Islet of Langerhans (tissue), 1 donor: Measurements from ENCODE around the gene ZNF185.

Experiments
- FAIRE-seq: peaks from one replicate; lab custom pipeline; 2011; peaks lifted over from hg19 to GRCh38; lab: Jason Lieb, UNC

ZNF185 gene

DNA sequence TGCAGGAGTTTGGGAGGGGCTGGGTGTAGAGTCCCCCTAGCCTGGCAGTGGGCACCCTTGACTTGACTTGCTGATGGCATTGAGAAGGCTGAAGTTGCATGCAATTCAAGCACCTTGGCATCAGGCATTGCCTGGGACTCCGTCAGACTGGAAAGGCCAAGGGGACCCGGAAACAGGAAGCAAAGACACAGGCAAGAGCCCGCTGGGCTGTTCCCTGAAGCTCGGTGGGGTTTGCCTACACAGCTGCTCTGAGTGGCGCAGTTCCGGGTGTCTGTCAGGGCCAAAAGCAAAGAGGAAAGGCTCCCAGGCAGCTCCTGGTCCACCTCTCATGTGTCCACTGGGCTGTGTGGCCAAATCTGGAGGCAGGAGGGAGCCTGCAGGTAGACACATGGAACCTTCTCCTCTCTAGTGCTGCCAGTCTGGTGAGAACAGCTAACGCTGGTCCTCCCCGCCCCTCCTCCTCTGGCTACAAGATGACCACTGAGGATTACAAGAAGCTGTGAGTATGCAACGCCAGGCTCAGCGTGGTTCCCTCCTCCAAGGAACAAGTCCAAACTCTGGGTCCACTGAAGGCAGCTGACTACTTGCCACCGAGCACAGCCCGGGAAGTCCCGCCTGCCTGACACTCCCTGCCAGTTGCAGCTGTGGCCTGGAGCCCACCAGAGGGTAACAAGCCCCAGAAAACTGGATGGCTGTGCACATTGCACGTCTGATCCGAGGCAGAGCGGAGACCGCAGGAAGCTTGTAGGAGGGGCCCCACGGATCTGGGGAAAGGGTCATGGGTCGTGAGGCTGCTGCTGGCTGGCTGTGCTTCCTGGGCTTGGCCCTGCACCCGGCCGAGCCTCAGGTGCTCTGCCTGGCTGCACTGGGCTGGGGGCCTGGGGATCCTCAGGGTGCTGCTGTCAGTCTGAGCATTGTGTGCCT lies 20.1 kb downstream of the ZNF185 start:
- FAIRE-seq = no peak

DNA sequence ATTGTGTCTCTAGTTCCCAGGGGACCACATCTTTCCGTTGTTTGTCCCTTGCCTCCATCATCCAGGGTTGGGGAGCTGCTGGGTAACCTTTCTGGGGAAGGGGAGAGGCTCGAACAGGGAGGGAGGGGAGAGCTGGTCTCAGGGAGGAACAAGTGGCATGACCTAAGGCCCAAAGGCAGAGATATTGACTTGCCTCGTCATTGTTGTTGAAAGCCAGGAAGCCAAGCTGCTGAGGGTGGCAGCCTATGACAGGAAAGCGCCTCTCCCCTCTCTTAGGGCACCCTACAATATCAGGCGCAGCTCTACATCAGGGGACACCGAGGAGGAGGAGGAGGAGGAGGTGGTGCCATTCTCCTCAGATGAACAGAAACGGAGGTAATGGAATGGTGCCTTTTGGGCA lies 20.8 kb downstream of the ZNF185 start:
- no peak for FAIRE-seq

DNA sequence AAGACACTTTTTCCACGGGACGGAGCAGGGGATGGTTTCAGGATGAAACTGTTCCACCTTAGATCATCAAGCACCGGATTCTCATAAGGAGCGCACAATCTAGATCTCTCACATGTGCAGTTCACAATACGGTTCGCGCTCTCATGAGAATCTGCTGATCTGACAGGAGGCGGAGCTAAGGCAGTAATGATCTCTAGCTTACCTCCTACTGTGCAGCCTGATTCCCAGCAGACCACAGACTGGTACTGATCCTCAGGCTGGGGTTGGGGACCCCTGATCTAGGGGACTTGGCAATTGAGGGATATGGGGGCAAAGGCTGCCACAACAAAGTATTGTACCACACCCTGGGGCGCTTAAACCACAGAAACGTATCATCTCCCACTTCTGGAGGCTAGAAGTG lies 25.7 kb downstream of the ZNF185 start:
- no peak for FAIRE-seq

DNA sequence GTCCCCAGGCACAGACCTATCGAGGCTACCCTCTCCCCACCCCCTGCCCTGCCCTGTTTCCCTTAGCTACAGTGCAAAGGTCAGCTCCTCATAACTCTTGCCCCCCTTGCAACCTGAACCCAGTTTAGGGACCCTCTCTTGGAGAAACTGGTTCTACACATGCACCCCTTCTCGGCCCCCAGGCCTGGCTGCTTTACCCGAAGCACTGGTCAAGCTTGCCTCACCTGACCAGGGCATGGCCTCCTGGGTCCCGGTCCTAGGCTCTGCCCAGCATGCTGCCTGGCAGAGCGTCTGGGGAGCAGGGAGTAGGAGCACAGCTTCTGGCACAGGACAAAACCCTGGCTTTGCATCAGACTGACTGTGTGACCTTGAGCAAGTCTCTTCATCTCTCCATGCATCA lies 28.0 kb downstream of the ZNF185 start:
- no peak for FAIRE-seq

DNA sequence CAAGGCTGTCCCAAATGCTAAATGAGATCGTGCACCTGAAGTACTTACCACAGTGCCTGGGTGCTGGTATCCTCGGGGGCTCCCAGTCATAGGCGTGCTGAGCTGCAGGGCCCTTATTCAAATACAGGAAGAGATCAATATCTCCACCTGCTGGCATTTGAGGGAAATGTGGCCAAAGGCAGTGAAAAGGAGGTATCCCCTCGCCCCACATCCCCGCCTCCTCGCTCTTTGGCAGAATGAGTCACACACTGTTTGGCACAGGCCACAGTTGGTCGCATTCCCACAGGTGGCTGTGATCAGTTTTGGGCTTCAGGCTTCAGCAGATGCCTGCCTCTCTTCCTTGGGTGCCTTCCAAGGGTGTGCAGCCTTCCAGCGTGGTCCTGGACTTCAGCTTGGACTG lies 28.4 kb downstream of the ZNF185 start:
- FAIRE-seq = no peak

DNA sequence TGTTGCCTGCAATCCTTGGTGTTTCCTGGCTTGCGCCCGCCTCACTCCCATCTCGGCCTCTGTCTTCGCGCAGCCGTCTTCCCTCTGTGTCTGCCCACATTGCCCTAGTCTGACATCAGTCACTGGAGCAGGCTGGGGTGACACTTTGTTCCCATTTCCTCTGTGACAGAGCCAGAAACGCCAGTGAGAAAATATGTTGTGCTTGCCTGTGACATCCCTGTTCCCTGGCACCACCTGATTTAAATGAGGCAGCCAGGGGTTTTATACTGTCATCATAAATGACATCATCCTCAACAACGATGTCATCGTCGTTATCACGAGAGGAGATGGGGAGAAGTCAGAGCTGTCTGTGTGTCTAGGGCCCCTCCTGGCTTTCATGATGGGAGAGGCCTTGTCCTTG lies 29.1 kb downstream of the ZNF185 start:
- FAIRE-seq = no peak

DNA sequence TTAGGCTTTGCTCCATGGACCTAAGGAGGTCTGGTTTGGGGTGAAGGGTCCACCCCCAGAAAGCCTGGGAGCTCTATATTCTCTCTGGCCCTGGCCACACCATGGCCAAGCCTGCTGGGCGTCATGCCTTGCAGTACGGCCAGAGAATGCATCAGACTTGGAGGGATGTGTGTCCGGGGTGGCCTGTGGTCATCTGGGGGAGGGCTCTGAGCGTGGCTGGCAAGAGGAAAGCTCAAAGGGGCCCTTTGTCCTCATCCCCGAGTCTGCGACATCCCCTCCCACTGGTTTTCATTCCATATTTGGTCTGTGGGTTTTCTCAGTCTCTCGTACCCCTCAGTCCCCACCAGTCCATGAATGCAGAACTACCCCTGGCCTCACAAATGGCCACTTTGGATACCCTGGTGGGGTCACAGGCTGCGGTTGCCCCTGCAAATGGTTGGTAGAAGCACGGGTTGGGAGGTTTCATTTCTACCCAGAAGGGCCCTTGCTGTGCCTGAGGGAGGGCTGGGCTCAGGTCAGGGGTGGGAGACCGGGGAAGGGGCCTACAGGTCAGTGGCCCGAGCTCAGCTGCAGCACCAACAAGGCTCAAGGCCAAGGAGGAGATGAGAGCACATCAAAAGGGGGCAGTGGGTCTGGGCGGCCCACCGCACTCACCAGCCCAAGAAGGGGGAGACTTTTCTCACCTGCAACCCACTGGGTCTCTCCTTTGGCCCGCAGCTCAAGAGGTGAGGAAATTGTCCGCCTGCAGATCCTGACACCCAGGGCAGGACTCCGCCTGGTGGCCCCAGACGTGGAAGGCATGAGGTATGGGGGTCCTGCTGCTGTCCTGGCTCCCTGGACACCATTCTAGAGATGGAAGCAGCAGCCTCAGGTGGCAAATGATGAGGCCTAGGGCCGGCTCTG lies 30.2 kb downstream of the ZNF185 start:
- FAIRE-seq = no peak

DNA sequence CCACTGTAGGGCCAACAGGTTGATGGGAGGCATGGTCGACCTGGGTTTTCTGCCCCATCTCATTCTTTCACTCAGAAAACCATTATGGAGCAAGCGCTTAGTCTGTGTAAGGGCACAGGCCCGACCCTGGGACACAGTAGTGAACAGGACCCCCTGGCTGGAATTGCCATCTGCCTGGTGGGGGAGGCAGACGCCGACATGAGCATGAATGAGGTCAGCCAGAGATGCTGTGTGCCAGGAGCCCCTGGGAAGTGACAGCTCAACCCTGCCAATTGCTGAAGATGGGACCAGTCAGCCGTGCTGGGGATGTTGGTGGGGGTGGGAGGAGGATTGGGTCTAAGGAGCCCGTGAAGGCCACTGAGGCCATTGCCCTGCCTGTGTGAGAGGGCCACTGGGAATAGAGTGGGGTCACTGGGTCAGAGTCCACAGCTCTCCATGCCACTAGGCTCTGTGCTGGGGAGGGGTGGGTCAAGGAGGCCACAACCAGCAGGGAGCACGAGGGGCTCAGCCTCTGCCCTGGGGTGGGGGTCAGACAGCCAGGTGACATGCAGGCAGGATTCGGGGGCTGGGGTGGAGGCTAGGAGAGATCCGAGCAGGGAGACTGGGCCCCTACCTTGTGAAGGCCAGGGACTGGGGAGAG lies 31.0 kb downstream of the ZNF185 start:
- no peak for FAIRE-seq

DNA sequence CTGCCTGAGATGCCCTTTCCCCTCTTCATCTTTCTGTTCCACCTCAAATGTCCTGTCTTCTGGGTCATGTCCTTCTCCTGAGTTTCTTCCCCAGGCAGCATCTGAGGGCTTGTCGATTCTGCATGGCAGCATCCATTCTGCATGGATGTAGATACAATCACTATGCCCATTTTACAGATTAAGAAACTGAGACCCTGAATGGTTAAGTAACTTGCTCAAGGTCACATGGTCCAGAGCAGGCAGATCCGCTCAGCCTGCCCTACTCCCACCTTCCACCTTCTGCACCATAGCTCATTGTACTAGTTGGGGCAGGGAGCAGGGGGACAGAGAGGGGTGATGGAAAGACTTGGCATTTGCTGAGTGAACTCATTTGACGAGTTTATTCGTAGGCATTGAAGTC lies 32.0 kb downstream of the ZNF185 start:
- no peak for FAIRE-seq

DNA sequence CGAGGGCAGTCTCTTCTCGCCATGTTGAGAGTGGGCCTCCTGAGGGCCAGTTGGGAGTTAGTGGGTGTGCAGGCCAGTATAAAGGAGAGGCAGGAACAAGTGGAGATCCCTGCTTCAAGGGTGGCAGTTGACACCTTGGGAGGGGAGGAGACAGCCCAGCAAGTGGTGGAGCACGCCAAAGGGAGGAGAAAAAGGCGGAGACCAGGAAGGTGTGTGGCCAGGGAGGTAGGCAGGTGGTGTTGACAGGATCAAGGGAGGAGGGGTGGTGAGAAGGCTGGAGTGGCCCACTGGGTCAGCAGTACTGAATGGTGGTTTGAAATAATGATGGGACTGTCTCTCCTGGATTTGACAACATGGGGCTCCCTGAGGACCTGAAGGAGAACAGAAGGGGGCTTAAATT lies 32.6 kb downstream of the ZNF185 start:
- no peak for FAIRE-seq

DNA sequence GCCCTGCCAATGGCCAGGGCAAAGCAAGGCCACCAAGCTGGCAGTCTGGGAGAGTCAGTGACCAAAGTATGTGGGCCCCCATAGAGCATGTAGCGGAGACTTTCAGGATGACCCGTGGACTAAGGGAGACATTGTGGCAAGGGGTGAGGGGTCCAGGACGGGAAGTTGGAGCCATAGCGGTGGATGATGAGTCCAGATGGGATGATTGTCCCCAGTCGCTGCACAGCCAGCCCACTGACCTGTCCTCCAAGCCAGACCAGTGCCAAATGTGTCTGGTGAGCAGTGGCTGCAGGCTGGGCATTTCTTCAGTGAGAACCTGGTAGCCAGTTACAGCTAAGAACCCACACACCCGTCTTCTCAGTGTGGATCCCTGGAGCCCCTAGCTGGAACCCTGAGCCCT lies 34.3 kb downstream of the ZNF185 start:
- FAIRE-seq = no peak

DNA sequence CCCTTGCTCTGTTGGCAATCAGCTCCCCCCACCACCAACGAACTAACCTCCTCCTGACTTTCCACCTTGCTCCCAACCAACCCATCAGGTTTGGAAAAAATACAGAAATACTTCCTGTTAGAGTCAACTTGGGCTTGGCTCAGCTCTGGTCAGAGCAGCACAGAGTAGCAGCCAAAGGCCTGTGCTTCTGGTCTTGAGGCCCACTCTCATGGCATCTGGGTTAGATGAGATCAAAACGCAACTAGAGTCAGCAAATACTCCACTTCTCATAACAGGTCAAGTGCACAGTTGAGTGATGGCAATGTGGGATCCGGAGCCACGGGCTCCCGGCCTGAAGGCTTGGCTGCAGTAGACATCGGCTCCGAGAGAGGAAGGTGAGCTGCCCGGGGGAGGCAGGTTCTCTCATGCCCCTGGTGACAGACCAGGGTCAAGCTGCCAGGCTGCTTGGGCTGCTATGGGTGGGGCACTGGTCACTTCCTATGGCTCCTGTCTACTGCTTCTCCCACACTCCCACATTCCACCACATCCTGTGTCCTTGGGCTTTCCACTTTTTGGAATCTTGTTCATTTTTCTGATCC lies 34.8 kb downstream of the ZNF185 start:
- FAIRE-seq = no peak

DNA sequence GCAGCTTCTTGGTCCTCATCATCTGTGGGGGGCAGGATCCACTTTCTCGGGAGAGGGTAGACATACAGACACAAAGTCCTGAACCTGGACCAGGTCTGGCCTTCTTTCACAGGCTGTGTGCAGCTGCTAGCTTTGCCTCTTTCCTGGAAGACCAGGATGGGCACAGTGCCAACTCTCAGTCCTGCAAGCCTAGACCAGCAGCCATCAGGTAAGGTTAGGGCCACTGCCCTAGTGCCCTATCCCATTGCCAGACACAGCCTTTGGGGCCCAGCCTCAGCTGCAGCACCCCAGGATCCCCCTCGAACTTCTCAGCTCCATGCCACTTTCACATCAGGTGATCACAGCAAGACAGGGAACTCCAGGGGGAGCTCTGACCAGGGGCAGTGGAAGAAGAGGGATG lies 38.4 kb downstream of the ZNF185 start:
- no peak for FAIRE-seq

DNA sequence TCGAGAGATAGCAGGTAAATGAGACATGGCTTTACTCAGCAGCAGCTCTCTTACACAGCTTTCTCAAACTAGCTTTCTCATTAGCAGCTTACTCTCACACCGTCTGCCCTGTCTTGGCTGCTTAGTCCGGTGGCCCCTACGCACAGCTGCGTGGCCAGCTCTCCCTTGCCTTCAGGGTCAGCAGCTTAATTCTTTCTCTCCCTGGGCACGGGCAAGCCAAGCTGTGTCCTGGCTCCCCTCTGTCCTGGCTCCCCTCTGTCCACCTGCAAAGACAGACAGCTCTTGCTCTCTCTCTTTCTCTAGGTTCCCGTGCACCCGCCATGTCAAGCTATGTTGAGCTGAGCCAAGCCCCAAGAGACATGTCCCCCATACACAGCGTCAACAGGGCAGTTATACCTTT lies 39.4 kb downstream of the ZNF185 start:
- no peak for FAIRE-seq

DNA sequence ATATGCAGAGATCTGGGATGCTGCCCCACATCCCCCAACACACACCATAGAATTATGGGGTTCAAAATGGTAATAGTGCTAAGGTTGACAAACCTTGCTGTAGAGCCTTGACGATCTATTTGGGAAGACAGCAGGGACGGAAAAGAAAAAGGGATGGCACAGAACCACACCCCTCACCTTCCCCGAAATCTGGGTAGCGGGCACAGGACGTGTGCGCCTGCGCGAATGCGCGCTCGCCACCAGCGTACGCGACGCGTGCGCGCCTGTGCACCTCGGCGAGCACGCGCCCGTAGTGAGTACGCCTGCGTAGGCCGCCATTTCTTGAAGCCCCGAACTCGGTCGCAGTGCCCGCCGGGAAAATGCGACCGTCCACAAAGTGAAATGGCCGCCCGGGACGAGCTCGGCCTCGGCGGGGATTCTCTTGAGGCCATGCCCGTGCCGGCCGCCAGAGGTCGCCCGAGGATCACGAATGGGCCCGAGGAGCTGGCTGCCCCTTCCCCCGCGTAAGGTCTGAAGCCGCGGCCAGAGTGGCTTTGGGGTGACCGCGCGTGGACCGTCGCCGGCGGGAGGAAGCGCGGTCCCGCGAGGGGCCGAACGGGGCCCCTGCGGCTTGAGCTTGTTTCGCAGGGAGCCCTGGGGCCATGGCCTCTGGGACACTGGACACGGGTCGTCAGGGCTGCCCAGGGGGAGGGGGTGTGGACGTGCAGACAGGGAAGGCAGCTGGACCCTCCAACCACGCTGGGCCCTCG lies 43.6 kb downstream of the ZNF185 start:
- FAIRE-seq = no peak

DNA sequence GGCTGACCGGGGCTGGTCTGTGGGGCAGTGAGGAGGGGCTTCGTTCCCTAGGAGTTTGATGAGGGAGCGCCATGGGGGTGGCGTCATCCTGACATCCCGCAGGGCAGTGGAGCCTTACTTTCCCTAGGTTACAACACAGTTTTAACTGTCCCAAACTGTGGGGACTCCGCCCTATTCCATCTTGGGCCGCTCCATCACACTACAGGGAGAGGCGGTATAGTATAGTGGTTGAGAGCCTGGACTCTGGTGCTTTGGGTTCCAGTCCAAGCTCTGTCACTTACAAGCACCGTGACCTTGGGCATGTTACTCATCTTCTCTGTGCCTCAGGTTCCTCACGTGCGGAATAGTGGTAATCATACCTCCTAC lies 44.2 kb downstream of the ZNF185 start:
- no peak for FAIRE-seq

DNA sequence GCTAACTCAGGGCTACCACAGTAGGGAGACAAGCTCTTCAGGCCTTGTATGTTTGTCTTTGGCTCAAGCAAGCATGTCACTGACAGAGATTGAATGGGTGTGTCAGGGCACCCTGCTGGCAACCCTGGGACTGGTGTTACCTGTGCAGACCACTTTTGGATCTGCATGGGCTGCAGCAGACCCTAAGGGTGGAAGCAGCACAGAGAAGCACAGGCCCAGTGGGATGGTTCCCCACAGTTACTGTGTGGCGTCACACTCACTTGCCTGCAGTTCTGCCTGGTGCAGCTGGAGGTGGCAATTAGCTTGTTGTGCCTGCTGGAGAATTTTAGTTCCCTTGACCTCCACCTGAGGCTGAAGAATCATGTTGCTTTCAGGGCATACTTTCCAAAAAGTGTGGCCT lies 46.0 kb downstream of the ZNF185 start:
- no peak for FAIRE-seq

DNA sequence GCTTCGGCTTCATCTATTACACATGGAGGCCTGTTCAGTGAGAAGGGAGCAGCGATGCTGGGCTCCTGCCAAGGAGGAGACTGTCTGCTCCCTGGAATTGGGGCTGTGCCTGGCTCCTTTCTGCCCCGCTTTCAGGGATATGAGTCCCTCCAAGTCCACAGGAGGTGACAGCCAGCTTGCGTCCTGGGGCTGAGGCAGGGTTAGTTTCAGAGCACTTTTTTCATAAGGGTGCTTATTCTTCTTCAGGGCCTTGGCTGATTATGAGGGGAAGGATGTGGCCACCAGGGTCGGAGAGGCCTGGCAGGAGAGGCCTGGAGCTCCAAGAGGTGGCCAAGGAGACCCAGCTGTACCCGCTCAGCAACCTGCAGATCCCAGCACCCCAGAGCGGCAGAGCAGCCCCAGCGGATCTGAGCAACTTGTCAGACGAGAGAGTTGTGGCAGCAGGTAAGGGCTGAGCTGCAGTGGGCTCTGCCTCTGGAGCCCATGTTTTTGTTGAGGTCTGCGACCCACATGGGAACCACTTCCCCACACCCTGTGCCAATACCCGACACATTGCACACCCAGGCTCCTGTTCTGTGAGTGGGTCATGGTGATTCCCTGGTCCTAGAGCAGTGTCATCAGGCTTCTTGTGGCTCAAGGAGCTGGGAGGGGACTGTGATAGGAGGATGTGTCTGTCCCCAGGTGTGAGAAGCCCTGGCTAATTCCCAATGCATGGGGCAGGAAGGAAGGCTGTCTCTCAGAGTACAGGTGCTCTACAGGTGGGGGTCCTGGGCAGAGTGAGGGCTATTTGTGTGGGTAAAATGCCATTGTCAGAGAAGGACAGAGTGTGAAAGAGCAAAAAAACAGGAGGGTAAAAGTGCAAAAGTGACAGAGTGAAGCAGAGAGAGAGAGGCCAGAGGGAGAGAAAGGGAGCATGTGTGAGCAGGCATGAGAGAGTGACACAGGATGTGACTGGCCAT lies 47.4 kb downstream of the ZNF185 start:
- FAIRE-seq = no peak

DNA sequence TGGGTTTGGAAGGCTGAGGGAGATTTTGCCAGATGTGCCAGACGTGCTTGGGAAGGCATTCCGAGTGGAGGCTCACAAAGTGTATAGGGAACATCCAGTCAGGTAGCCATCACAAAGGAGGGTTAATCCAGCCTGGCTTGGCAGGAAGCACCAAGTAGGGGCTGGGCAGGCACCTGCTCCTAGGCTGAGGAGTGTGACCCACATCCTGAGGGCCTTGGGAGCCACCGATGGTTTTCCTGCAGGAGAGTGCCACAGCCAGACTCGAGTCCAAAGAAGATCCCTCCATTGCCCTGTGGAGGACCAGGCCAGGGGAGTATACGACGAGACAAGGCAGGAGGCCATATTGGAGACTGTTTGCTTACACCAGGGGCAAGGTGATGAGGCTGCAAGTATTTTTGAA lies 48.8 kb downstream of the ZNF185 start:
- FAIRE-seq = no peak
